ENCODE measurements around the gene VEPH1.
"Not testable (repeated sequence)": the region's sequence is repeated elsewhere in the genome, so short reads cannot be mapped to it uniquely, and the experiment has no call there.

Gene VEPH1

DNA sequence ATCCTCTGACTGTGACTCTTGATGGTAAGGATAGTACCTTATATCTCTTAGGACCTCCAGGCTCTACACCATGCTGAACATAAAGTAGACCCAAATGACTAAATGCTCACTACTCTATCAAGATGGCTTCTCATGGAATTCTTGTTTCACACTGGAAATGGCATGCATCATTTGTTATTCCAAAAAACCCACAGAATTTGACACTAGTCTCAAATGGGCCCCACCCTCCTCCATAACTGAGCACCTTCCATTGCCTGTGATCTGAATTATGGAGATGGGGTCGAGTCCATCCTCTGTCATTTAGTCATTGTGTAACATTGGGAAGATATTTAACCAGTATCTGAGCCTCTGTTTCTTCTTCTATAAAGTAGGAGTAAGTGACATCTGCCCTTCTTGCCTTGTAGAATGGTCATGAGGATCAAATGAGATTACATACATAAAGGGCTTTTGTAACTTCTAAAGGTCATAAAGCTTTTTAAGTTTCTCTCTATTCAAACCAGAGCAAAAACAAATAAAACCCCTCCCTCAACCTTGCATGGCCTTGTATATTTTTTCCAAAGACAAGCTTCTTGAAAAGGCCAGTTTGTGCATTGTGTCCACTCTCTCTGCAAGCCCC lies 123.6 kb downstream of the VEPH1 start:
- DNase-seq, result no peak

DNA sequence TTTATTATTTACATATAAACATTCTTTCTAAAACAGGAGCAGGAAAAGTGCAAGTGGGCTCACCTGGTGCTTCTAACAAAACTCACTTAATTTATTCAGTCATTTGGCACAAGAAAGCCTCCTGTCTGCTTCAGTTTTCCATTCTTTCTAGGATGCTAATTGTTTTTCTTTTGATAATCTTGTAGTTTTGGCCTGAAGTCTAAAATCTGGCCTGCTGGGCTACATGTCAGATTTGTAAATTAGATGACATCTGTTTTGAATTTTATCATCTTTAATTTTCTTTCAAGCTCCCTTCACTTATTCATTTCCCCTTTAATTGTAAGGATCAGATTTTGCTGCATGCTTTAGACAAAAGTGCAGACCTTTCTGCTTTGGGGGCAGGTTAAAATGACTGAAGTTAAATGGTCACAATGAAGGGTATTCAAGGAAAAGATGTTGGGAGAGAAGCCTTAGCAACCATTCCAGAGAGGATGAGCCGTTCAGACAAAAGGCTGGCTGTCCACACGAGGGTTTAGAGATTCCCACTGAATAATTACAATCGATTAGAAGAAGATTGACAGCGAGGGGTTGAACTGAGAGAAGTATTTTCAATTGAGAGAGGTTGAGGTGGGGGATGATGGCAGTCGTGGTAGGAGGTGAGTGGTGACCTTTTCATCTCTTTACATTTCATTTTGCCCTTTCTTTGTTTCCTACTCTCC lies 126.5 kb downstream of the VEPH1 start:
- DNase-seq, result no peak

DNA sequence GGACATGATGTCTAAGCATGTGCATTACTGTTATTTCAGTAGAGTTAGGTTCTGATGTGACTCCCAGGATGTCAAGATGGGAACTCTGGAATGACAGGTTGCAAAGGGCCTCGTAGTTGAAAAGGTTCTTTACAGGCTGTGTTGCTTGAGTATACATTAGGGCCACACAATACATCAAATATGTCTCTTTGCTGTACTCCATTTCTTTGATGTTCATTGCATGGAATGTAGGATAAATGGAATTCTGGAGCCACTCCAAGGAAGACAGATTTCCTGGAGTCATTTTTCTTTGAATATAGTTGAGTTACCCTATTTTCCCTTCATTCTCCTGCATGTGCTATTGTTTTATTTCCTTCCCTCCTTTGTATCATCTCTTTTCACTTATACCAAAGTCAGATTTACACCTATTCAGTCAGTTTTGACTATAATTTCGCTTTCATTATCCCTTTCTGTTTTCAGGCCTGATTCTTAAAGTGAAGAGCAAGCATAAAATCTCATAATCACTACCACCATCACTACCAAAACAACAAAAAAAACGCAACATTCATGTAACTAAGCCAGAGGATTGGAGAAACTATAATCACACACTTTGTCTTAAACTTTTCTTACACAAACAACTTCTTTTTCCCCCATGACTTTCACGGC lies 127.8 kb downstream of the VEPH1 start:
- no peak for DNase-seq

DNA sequence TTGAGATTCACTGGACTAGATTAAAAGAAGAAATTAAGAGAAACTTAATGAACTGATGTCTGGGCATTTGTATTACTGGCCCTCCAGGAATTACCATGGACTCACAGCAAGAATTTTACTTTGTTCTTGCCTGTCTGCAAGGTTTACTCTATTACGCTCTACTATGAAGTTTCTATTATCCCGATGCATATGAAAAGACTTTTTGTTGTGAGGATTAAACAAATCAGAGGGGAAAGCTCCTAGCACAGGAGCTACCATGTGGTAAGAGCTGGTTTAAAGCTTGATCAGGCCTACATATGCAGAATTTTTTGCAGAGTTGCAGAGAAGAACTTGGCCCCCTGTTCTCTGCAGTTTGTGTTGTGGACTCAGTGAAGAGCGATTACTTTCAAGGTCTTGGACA lies 128.3 kb downstream of the VEPH1 start:
- DNase-seq, result no peak

DNA sequence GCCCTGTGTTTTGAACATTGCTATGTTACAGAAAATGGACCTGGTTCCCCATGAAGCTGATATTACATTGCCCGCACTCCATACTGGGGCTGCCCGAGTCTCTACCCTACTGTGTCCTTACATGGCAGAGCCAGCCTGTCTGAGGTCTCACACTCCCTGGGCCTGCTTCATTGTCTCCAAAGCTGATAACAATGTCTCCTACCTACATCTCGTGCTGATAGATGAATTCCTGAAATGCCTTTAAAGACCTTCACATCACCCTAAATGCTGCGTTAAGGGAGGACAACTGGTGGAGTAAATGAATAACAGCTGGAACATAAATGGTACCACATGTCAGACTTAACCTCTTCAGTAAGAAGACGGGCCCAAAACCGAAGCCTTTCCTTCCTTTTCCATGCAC lies 129.4 kb downstream of the VEPH1 start:
- no peak for DNase-seq

DNA sequence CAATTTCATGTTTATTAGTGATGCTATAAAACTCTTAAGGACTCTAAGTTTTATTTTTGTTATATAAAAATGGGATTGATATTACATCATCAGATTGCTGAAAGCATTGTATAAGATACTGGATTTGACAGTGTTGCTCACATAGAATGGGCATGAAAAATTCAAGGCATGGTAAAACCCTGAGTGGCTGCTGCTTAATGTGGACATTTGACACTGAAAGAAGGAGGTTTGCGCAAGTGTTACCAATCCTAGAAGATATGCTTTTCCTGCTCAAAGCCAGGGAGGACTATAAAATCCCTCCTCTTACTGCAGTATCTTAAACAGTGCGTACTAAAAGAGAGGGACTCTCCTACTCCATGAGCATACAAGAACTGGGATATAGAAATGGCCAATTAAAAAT lies 132.3 kb downstream of the VEPH1 start:
- no peak for DNase-seq

DNA sequence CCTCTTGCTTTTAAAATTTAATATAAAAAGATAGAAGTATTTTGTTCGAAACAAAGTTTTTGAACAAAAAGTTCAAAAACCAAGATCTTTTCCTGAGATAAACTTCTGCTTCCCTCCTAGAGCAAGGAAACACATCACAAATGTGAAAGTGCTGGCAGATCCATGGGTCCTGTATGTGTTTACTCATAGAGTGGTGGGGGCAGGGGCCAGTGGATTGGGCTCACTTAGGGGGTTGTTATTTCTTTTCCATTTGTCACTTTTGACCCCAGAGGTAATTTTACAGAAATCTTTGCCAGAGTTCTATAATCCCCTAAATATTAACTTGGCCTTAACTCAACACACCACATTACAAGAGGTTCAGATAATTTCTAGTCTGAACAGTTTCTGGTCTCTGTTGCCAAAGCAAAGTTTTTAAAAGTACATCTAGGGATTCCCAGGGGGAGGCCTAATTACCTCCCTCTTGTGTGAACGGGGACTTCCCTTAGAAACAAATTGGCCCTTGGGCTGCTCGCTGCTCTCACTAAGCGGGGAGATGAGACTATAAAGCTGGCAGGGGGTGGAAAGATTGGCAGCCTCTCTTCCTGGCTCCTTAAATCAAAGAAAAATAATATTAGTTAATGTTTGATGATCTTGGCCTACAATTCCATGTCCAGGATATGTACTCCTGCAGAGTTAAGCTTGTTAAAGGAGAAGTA lies 133.3 kb downstream of the VEPH1 start:
- DNase-seq, result no peak

DNA sequence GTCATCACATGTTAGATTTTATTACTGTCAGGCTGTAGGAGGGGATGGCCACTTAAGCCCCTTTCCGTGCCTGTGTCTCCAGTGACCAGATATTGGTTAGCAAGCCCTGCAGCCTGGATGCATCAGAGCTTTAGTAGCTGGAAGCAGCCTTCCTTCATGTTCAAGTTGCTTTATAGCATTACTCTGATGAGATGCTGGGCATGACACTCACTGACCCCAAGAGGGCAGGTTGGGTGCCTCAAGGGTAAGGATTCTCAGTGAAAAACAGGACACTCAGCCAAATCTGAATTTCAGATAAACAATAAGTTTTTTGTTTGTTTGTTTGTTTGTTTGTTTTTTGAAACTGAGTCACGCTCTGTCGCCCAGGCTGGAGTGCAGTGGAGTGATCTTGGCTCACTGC lies 135.0 kb downstream of the VEPH1 start:
- no peak for DNase-seq

DNA sequence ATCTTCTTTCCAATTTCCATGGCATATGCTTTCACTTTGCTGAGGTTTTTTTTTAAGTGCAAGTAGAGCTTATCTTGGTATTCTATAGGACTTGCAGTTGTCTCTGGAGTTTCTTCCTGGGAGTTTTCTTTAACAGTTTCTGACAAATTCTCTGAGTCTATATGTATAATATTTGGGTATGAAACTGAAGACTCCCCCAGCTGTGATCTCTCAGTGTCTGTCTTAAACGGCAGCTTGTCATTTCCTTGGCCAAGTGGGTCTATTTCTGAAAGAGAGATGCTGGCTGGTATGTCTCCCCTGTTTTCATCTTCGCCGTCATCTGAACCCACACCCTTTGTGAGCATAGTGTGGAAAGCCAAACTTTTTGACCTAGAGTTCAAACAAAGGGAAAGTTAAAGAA lies 139.8 kb downstream of the VEPH1 start:
- DNase-seq, result no peak

DNA sequence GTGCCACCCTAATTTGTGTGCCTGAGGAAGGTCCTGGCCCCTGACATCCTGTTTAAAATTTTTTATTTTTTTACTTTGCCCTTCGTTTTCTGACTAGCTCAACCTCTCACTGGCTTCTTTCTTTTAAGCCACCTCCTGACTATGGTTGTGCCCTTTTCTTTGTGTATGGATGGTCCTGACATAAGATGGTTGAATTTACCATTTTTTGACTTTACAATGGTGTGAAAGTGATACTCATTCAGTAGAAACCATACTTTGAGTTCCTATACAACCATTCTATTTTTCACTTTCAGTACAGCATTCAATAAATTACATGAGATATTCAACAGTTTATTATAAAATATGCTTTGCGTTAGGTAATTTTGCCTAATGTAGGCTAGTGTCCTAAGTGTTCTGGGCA lies 140.9 kb downstream of the VEPH1 start:
- no peak for DNase-seq

DNA sequence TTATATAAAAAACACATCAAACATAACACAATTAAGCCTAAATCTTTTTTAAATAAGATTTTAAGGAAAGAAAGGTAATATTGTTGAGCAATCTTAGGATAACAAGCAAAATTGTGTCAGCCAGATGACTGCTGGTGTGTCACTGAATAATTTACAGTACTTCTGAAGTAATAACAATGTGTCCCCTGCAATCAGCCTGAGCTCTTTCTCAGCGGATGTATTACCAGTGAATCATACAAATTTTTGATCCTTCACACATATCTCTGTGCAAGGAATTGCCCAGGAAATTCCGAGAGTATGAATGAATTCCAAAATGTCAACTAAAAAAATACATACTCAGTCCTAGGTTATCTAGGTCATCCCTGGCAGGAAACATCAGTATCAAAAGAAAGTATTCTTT lies 143.2 kb downstream of the VEPH1 start:
- no peak for DNase-seq

DNA sequence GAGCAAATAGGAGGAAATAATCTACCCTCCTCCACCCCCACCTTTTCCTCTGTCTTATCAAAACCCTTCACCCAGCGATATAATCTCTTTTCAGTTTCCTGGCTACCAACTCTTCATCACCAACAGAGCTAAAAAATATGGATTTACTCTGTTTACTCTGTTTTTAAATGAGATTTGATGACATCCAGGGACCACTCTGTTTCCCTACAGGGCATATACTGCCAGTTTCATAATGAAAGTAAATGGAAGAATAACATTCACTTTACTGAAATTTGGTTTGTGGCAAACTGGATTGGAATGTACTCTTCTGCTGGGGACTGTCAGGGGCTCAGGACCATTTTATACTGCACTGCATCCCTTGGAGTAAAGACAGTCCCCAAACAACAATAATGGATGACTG lies 146.7 kb downstream of the VEPH1 start:
- DNase-seq, result no peak

DNA sequence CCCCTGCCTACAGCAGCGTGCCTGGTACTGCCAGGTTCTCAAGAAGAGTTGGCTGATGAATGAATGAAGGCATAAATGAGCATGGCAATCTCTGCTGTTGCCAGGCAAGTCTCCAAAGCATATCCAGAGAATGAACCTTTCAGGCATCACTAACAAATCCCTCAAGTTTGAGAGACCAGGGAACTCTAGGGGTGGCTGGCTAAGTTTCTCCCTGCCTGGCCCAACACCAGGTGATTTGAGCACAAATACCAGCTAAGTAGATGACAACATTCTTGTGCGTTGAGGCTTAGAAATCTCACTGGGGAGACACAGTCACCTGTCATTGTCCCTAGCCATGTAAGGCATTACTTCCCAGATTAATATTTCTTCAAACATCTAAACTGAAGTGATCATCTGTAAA lies 147.9 kb downstream of the VEPH1 start:
- DNase-seq, result no peak

DNA sequence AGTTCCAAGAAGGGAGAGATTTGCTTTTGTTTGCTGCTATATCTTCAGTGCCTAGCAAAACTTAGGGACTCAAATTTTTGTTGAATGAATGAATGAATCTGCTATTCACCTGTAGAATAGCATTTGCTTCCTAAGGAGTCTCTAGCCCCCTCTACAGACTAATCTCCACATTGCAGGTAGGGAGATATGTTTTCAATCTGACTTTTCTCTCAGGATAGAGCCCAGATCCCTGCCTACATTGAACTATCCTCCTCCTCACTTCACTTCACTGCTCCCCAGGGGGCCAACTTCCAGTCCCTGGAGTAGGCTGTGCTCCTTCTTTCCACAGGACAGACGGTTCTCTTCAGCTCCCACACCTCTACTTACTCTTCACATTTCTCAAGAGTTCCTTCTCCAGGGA lies 148.5 kb downstream of the VEPH1 start:
- no peak for DNase-seq

DNA sequence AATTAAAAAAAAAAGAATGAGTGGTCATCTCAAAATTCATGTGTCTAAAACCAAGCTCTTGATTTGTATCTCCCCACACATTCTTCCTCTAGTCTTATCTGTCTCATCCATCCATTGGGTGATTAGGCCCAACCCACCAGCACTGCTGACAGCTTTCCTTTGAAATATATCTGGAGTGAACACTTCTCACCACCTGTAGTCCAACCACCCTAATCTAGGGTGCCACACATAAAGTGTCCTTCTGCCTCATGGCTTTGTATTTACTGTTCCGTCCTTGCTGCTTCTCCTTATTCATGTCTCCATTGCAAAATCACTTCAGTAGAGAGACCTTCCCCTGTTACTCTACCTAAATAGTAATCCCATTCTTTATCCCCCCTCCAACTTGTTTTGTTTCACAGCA lies 149.0 kb downstream of the VEPH1 start:
- DNase-seq, result no peak

DNA sequence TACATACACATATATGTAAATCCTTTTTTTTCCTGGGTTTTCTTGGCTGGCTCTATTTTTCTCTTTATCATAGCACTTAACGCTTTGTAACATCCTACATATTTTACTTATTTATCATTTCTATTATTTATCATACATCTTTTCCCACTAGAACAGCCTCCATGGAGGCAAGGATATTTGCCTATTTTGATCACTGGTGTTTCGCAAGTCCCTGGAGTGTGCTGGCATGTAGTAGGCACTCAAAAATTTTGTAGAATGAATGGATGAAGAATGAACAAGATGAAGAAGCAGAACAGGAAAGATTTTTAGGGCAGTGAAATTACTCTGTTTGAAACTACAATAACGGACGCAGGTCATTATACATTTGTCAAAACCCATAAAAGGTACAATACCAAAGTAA lies 149.6 kb downstream of the VEPH1 start:
- no peak for DNase-seq

DNA sequence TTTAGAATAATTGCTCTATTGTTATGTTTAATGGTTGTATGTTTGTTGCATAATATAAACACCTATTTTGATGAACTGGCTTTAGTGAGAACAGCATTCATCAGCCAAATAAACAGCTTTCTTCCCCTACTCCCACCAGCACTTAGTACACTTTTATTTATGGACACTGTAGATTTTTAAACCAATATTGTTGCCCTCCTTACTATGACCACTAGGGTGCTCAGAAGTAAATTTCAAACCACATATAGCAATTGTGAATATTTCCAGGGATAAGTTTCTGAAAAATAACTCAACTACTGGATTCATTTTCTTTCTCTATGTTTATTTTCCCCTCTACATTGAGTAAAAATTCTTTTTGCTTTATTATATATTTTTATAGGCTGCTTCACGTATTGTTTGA lies 151.2 kb downstream of the VEPH1 start:
- no peak for DNase-seq

DNA sequence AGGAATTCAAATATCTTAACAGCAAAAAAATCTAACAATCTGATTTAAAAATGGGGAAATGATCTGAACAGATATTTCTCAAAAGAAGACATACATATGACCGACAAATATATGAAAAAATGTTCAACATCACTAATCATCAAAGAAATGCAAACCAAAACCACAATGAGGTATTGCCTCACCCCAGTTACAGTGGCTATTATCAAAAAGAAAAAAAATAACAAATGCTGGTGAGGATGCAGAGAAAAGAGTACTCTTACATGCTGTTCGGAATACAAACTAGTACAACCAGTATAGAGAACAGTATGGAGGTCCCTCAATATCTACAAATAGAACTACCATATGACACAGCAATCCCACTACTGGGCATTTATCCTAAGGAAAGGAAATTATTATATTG lies 152.6 kb downstream of the VEPH1 start:
- DNase-seq, result not testable (repeated sequence)

DNA sequence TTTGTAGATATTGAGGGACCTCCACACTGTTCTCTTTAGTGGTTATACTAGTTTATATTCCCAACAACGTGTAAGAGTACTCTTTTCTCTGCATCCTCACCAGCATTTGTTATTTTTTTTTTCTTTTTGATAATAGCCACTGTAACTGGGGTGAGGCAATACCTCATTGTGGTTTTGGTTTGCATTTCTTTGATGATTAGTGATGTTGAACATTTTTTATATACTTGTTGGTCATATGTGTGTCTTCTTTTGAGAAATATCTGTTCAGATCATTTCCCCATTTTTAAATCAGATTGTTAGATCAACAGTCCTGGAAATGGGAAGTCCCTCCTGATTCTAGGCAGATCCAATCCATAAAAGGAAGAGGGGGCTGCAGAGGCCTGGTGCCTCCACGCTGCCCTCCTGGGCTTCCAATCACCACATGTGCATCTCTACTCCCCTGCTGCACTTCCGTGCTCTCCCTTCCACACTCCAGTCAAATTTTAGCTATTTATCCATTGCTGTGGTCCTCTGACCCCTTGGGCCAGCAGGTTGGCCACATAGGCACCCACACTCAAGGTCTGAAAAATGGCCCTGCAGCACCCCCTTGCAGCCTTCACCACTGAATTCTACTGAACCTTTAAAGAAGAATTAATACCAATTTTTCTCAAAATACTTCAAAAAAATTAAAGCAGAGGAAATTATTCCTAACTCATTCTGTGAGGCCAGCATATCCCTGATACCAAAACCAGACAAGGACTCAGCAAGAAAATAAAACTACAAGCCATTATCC lies 154.7 kb downstream of the VEPH1 start:
- not testable (repeated sequence) for DNase-seq

DNA sequence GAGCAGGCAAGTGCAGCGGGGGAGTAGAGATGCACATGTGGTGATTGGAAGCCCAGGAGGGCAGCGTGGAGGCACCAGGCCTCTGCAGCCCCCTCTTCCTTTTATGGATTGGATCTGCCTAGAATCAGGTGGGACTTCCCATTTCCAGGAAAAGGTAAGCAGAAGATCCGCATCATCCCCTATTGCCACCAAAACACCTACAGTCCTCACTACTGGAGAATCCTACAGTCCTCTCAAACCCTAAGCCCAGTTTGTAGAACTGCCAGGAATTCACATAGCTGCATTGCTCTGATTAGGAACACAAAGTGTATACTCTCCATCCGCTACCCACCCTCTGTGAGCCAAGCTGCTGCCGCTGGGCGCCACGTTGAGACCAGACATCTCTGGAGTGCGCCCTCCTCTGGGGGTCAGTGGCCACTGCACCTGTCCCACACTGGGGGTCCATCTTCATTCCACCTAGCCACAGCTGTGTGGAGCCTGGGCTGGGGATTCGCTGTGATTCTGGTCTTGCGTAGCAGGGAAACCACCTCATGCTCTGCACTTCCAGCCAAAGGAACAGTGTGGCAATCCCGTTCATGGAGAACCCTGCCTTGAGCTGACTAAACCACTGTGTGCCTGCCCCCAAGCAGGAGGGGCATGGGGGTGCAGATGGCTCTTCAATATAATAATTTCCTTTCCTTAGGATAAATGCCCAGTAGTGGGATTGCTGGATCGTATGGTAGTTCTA lies 155.5 kb downstream of the VEPH1 start:
- DNase-seq, result no peak

DNA sequence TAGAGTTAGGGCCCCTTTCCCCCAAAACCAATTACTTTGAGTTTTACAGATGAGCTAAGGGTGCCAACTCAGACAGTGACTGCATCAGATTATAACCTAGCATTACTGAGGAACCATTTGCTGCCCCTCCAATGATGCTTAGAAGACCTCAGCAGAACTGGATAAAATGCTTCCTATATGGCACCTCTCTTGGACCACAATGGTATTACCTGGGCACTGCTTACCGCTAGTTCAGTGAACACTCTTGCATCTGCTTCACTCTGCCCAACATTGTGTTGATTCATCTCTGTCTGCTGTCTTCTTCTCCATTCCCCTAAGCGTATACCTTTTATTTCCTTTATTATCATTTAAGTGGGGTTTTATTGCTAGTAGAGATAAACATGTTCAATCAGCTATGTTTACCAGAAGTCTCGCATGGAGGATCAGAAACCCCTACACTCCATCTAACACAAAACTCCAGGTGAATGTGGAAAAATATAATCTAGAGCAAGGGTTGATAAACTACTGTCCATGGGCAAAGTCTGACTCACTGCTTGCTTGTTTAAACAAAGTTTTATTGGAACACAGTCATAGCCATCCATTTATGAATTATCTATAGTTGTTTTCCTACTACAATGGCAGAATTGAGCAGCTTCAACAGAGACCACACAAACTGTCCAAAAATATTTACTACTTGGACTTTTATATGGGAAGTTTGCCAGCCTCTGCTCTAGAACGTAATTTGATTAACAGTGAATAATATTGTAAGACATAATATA lies 166.8 kb downstream of the VEPH1 start:
- DNase-seq, result no peak

Data from NCI-H1048 (cell line).